ENCODE data around the gene CABLES1.

CABLES1 gene

GRCh38 chr18:23169673-23170044 is 34.4 kb downstream of the CABLES1 start:
- no peak for DNase-seq (ENCODE audit: low read depth)

- no peak for DNase-seq (ENCODE audit: low read depth)
Measured at GRCh38 chr18:23170137-23170536, 34.9 kb downstream of the CABLES1 start.

- DNase-seq (ENCODE audit: low read depth): no peak
Measured at GRCh38 chr18:23171581-23172156, 36.4 kb downstream of the CABLES1 start.

- DNase-seq (ENCODE audit: low read depth): no peak
Measured at GRCh38 chr18:23172591-23173380, 37.5 kb downstream of the CABLES1 start.

- DNase-seq (ENCODE audit: low read depth): no peak
Measured at GRCh38 chr18:23173912-23174311, 38.6 kb downstream of the CABLES1 start.

- DNase-seq (ENCODE audit: low read depth): no peak
Measured at GRCh38 chr18:23176701-23177432, 41.6 kb downstream of the CABLES1 start.

- DNase-seq (ENCODE audit: low read depth): no peak
Measured at GRCh38 chr18:23177433-23178072, 42.3 kb downstream of the CABLES1 start.

GRCh38 chr18:23178201-23178600 is 42.9 kb downstream of the CABLES1 start:
- no peak for DNase-seq (ENCODE audit: low read depth)

- no peak for DNase-seq (ENCODE audit: low read depth)
Measured at GRCh38 chr18:23178661-23179081, 43.4 kb downstream of the CABLES1 start.

- no peak for DNase-seq (ENCODE audit: low read depth)
Measured at GRCh38 chr18:23179416-23179815, 44.1 kb downstream of the CABLES1 start.

- no peak for DNase-seq (ENCODE audit: low read depth)
Measured at GRCh38 chr18:23181547-23181946, 46.3 kb downstream of the CABLES1 start.

- no peak for DNase-seq (ENCODE audit: low read depth)
Measured at GRCh38 chr18:23182606-23183005, 47.3 kb downstream of the CABLES1 start.

GRCh38 chr18:23183411-23184150 is 48.3 kb downstream of the CABLES1 start:
- DNase-seq (ENCODE audit: low read depth): no peak

GRCh38 chr18:23186781-23187180 is 51.5 kb downstream of the CABLES1 start:
- DNase-seq (ENCODE audit: low read depth): no peak

- no peak for DNase-seq (ENCODE audit: low read depth)
Measured at GRCh38 chr18:23188068-23188760, 52.9 kb downstream of the CABLES1 start.

GRCh38 chr18:23189099-23189498 is 53.8 kb downstream of the CABLES1 start:
- DNase-seq (ENCODE audit: low read depth): no peak

- no peak for DNase-seq (ENCODE audit: low read depth)
Measured at GRCh38 chr18:23189768-23190661, 54.7 kb downstream of the CABLES1 start.

- no peak for DNase-seq (ENCODE audit: low read depth)
Measured at GRCh38 chr18:23191232-23191631, 55.9 kb downstream of the CABLES1 start.

- DNase-seq (ENCODE audit: low read depth): no peak
Measured at GRCh38 chr18:23193742-23194141, 58.5 kb downstream of the CABLES1 start.
